Urothelium cell line (cell line): ENCODE data around the gene IGFBP7.
"Not testable (repeated sequence)": the region's sequence is repeated elsewhere in the genome, so short reads cannot be mapped to it uniquely, and the experiment has no call there.

Source experiments
- DNase-seq: peaks from one replicate; pipeline ENCODE4 v3.0.0; 2011; ENCODE audit warnings: low spot score, mixed read lengths
- FAIRE-seq: peaks from 2 replicates; lab custom pipeline; 2011; peaks lifted over from hg19 to GRCh38; lab: Jason Lieb, UNC

IGFBP7 gene

GRCh38 chr4:57076646-57077045 lies 33.5 kb downstream of the IGFBP7 start:
- FAIRE-seq (no peak), DNase-seq (no peak)

GRCh38 chr4:57075367-57075766 lies 34.8 kb downstream of the IGFBP7 start:
- DNase-seq (no peak), FAIRE-seq (no peak)

GRCh38 chr4:57074744-57075143 lies 35.4 kb downstream of the IGFBP7 start:
- DNase-seq (peak; percentile 39), FAIRE-seq (no peak)

- no peak for DNase-seq
- FAIRE-seq = peak; percentile 9
Observed at GRCh38 chr4:57073559-57073958, 36.6 kb downstream of the IGFBP7 start.

GRCh38 chr4:57071326-57071725 lies 38.9 kb downstream of the IGFBP7 start:
- no peak for FAIRE-seq
- DNase-seq = no peak

- DNase-seq (no peak), FAIRE-seq (no peak)
Observed at GRCh38 chr4:57070461-57070860, 39.7 kb downstream of the IGFBP7 start.

- FAIRE-seq (no peak), DNase-seq (no peak)
Observed at GRCh38 chr4:57068237-57068981, 41.8 kb downstream of the IGFBP7 start.

- DNase-seq = no peak
- FAIRE-seq = peak; percentile 68
Observed at GRCh38 chr4:57065730-57066482, 44.3 kb downstream of the IGFBP7 start.

- FAIRE-seq = peak; percentile 58
- DNase-seq = peak; percentile 70
Observed at GRCh38 chr4:57064811-57065711, 45.1 kb downstream of the IGFBP7 start.

GRCh38 chr4:57064120-57064519 lies 46.1 kb downstream of the IGFBP7 start:
- DNase-seq (no peak), FAIRE-seq (no peak)

- no peak for DNase-seq
- peak; percentile 56 for FAIRE-seq
Observed at GRCh38 chr4:57063518-57063917, 46.7 kb downstream of the IGFBP7 start.

- FAIRE-seq (no peak), DNase-seq (no peak)
Observed at GRCh38 chr4:57061395-57061794, 48.8 kb downstream of the IGFBP7 start.

GRCh38 chr4:57060717-57061067 lies 49.5 kb downstream of the IGFBP7 start:
- not testable (repeated sequence) for FAIRE-seq, DNase-seq

GRCh38 chr4:57059890-57060716 lies 50.1 kb downstream of the IGFBP7 start:
- FAIRE-seq (no peak), DNase-seq (no peak)

- DNase-seq (no peak), FAIRE-seq (no peak)
Observed at GRCh38 chr4:57055886-57056285, 54.3 kb downstream of the IGFBP7 start.

- DNase-seq (peak; percentile 60), FAIRE-seq (no peak)
Observed at GRCh38 chr4:57053508-57053907, 56.7 kb downstream of the IGFBP7 start.

- FAIRE-seq = no peak
Observed at GRCh38 chr4:57051524-57051923, 58.7 kb downstream of the IGFBP7 start.

GRCh38 chr4:57051095-57051494 lies 59.1 kb downstream of the IGFBP7 start:
- FAIRE-seq (no peak), DNase-seq (no peak)

More at GRCh38 chr4:57051524-57051923, 58.7 kb downstream of the IGFBP7 start:
- DNase-seq = no peak

- FAIRE-seq = no peak
- no peak for DNase-seq
Observed at GRCh38 chr4:57048590-57049304, 61.4 kb downstream of the IGFBP7 start.

- FAIRE-seq = not testable (repeated sequence)
Observed at GRCh38 chr4:57047046-57047445, 63.1 kb downstream of the IGFBP7 start.

More at GRCh38 chr4:57047046-57047445, 63.1 kb downstream of the IGFBP7 start:
- DNase-seq = not testable (repeated sequence)
